K562 (cell line): Measurements from ENCODE around the gene ABHD3. TPM values are rescaled to one million over a fixed set of nuclear protein-coding genes. Genes with fewer than 3 reads are reported as not detected.

Experiments
- CEBPZ ChIP-seq: fragments of 150-350 bp; IDR thresholded peaks from 2 replicates; pipeline ENCODE4 v1.6.1; 2014; ENCODE audit warnings: low read depth, mild to moderate bottlenecking, low read length, borderline replicate concordance
- GATA2 ChIP-seq: sonication (generic); formaldehyde crosslinking; IDR thresholded peaks from 2 replicates; pipeline ENCODE4 v1.4.0; 2020; ENCODE audit warnings: mild to moderate bottlenecking, missing genetic modification reagents
- HDAC1 ChIP-seq, 2 experiments: fragments of 450-650 bp; IDR thresholded peaks; 2 replicates each; pipeline ENCODE4 v1.6.1; 2016 to 2017; ENCODE audit warnings: inconsistent platforms in 1 of 2, mild to moderate bottlenecking in 1 of 2, moderate library complexity in 1 of 2
- HEY1 ChIP-seq: fragments of 250-450 bp; sonication (Bioruptor Pico); IDR thresholded peaks from 2 replicates; pipeline ENCODE4 v1.5.0; 2020; ENCODE audit warnings: mild to moderate bottlenecking, moderate library complexity, borderline replicate concordance
- HNRNPUL1 ChIP-seq: fragments of 200-400 bp; formaldehyde crosslinking; IDR thresholded peaks from 2 replicates; pipeline ENCODE4 v1.6.1; 2017; ENCODE audit warnings: low read length
- IFI16 ChIP-seq: fragments of 250-450 bp; sonication (Bioruptor Pico); IDR thresholded peaks from 2 replicates; pipeline ENCODE4 v2.1.2; 2022; ENCODE audit warnings: mild to moderate bottlenecking, inconsistent platforms
- IRF1 ChIP-seq: sonication (generic); formaldehyde crosslinking; IDR thresholded peaks from 2 replicates; pipeline ENCODE4 v1.8.0; 2022; ENCODE audit warnings: missing genetic modification reagents, mild to moderate bottlenecking, borderline replicate concordance
- MAZ ChIP-seq, 2 experiments: fragments of 450-650 bp in 1 of 2; sonication (generic) in 1 of 2; formaldehyde crosslinking; IDR thresholded peaks in 1 of 2; conservative IDR thresholded peaks in 1 of 2; 2 replicates each; pipeline versions ENCODE4 v1.4.0 to v1.5.0; 2020; ENCODE audit warnings: mild to moderate bottlenecking in 1 of 2, missing genetic modification reagents in 1 of 2
- MLX ChIP-seq, 2 experiments: fragments of 450-650 bp in 1 of 2; sonication (generic) in 1 of 2; formaldehyde crosslinking; conservative IDR thresholded peaks; 2 replicates each; pipeline versions ENCODE4 v1.4.0 to v1.8.1; 2020 to 2022; ENCODE audit warnings: mild to moderate bottlenecking in 1 of 2, missing genetic modification reagents in 1 of 2
- NR2F6 ChIP-seq: fragments of 450-650 bp; formaldehyde crosslinking; IDR thresholded peaks from 2 replicates; pipeline ENCODE4 v1.4.0; 2020; ENCODE audit warnings: mild to moderate bottlenecking
- NUFIP1 ChIP-seq: fragments of 450-650 bp; IDR thresholded peaks from 2 replicates; pipeline ENCODE4 v1.6.1; 2018; ENCODE audit not compliant: partially characterized antibody
- PBX2 ChIP-seq, 2 experiments: IDR thresholded peaks in 1 of 2; conservative IDR thresholded peaks in 1 of 2; 2 replicates each; pipeline ENCODE4 v1.6.1; 2016; ENCODE audit warnings: low read depth in 2 of 2, mild to moderate bottlenecking in 1 of 2, missing compliant biosample characterization in 1 of 2, missing genetic modification characterization in 1 of 2, moderate library complexity in 1 of 2
- POLR2B ChIP-seq: fragments of 450-650 bp; IDR thresholded peaks from 2 replicates; pipeline ENCODE4 v1.6.1; 2018; ENCODE audit warnings: low read depth; ENCODE audit not compliant: partially characterized antibody
- PYGO2 ChIP-seq: fragments of 450-650 bp; IDR thresholded peaks from 2 replicates; pipeline ENCODE4 v1.6.1; 2016; ENCODE audit warnings: mild to moderate bottlenecking, missing genetic modification characterization, moderate library complexity, missing compliant biosample characterization
- SREBF2 ChIP-seq: sonication (generic); formaldehyde crosslinking; IDR thresholded peaks from 2 replicates; pipeline ENCODE4 v1.4.0; 2020; ENCODE audit warnings: mild to moderate bottlenecking, missing genetic modification reagents
- ZKSCAN8 ChIP-seq: fragments of 200-800 bp; sonication (Bioruptor generic); IDR thresholded peaks from 2 replicates; pipeline ENCODE4 v1.6.1; 2016; ENCODE audit warnings: missing genetic modification characterization, missing compliant biosample characterization
- ZNF239 ChIP-seq: fragments of 250-450 bp; sonication (Bioruptor Pico); IDR thresholded peaks from 2 replicates; pipeline ENCODE4 v1.4.0; 2020; ENCODE audit warnings: mild to moderate bottlenecking
- ZNF274 ChIP-seq: IDR thresholded peaks from 2 replicates; pipeline ENCODE4 v1.6.1; 2011; ENCODE audit warnings: low read depth, mild to moderate bottlenecking, low read length, moderate library complexity, borderline replicate concordance
- ZNF431 ChIP-seq: sonication (generic); formaldehyde crosslinking; IDR thresholded peaks from 2 replicates; pipeline ENCODE4 v1.8.0; 2022; ENCODE audit warnings: mild to moderate bottlenecking, missing genetic modification reagents
- ZNF75A ChIP-seq: fragments of 450-650 bp; formaldehyde crosslinking; IDR thresholded peaks from 2 replicates; pipeline ENCODE4 v1.4.0; 2020; ENCODE audit warnings: mild to moderate bottlenecking
- polyA plus RNA-seq, 8 experiments: library from polyadenylated mRNA; depleted of rRNA in 4 of 8; stranded (reverse) in 5 of 8; unstranded in 3 of 8; fragments of >200 nt; fragmentation: Nextera tagmentation in 2 of 8; fragmentation: Illumina TruSeq in 1 of 8; extraction: Ambion mirVana in 2 of 8; extraction: Trizol in 1 of 8; gene quantifications; 2 replicates each; pipeline versions ENCODE4 v1.2.1 to v1.2.3, GENCODE V29; 2011 to 2014; ENCODE audit warnings: inconsistent platforms in 1 of 8, missing spikeins in 1 of 8
- total RNA-seq, 7 experiments: library from RNA; depleted of rRNA in 6 of 7; stranded (reverse); fragments of >200 nt in 6 of 7; fragmentation: Illumina TruSeq in 2 of 7; extraction: Trizol in 2 of 7; gene quantifications; 2 replicates each; pipeline versions ENCODE4 v1.2.1 to v1.2.3, GENCODE V29; 2011 to 2021; ENCODE audit warnings: low replicate concordance in 1 of 7

ABHD3 gene
- total and polyA plus RNA-seq, 9 of the 15 experiments (the other 6 are each of a cell fraction or from before 2014, with no cell fraction given), result 6.3 to 38.8 (median 19.4) TPM

GRCh38 chr18:21735452-21736015, 31.0 kb upstream of the ABHD3 start (continued):
- no peak for TF ChIP-seq CEBPZ
- TF ChIP-seq HDAC1 (IDR thresholded peaks at IDR 0.05), result 0 out of 4 replicates have a peak, but pooled peaks of 1 of the 2 experiments have one; percentile 32
- TF ChIP-seq NR2F6 (CRISPR knock-in tag), result no peak
- TF ChIP-seq PYGO2, result no peak
- no peak for TF ChIP-seq ZKSCAN8 (CRISPR knock-in tag)
- no peak for TF ChIP-seq HNRNPUL1
- no peak for TF ChIP-seq IFI16
- TF ChIP-seq IRF1, result no peak
- TF ChIP-seq HEY1 (CRISPR knock-in tag), result no peak
- peak; percentile 36 for TF ChIP-seq POLR2B
- TF ChIP-seq ZNF75A (CRISPR knock-in tag), result no peak
- no peak for TF ChIP-seq PBX2 (CRISPR knock-in tag; IDR thresholded peaks at IDR 0.05; ENCODE audit: low read depth)
- TF ChIP-seq PBX2 (tag; conservative IDR thresholded peaks at IDR 0.05; ENCODE audit: low read depth), result no peak
- TF ChIP-seq NUFIP1, result no peak
- TF ChIP-seq ZNF431 (CRISPR knock-in tag), result no peak
- TF ChIP-seq SREBF2, result no peak
- TF ChIP-seq GATA2 (CRISPR knock-in tag), result 0 out of 2 replicates have a peak, but pooled peaks have one; percentile 50
- TF ChIP-seq MLX (CRISPR knock-in tag; conservative IDR thresholded peaks at IDR 0.05), result no peak
- TF ChIP-seq ZNF274, result no peak
- 0 out of 4 replicates have a peak, but pooled peaks of 1 of the 2 experiments have one; percentile 26 for TF ChIP-seq MAZ (CRISPR knock-in tag; conservative IDR thresholded peaks at IDR 0.05 in 1 of 2, IDR thresholded peaks at IDR 0.05 in 1 of 2)
- no peak for TF ChIP-seq ZNF239 (CRISPR knock-in tag)
